ENCODE data around the gene EXOC3L1. TPM values are rescaled to one million over a fixed set of nuclear protein-coding genes. Genes with fewer than 3 reads are reported as not detected.

Gene EXOC3L1
- total RNA-seq, 4 donors from 2014 or later: 0.45 to 2.0 (median 1.9) TPM

DNA sequence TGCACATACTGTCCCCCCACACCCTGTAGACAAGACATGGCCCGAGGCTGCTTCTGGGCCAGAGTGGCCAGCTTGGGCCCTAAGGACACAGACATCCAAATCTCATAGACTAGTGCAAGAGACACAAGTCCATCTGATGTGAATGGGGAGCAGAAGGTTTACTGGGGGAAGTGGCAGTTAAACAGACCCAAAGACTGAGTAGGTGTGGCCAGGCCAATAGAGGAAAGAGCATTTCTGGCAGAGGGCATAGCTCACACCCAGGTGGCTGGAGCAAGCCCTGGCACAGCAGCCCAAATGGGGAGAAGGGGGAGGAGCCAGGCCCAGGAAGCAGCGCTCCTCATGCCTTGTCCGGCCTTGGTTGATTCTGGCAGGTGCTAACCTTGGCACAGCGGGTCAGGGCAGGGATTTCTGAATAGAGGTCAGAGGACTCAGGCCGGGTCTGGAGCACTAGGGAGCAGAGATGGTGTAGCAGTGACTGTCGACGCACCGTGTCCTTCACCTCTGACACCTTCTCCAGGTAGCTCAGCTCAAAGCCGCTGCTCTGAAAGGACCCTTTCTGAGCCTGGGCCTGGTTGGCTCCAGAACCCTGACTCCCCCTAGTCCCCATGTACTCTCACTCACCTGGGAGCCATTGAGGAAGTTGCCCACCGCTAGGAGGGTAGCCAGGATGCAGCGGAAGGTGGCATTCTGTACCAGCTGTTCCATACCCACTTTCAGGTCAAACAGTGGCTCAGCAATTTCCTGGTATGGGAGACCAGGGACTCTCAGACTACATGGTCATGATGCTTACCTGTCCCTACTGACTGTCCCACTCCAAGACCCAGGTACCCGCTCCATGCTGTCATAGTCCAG is 41.1 kb upstream of the EXOC3L1 start:
- H3K4me3 ChIP-seq: no peak overlapping the region
- no peaks in the 10 kb centered on the region for H3K27me3 ChIP-seq
- no peak for DNase-seq (ENCODE audit: low spot score in 2 of 2)
- H3K27ac ChIP-seq: no peak overlapping the region
- H3K36me3 ChIP-seq: peaks cover 69% of the 10 kb centered on the region
- whole genome bisulfite sequencing: 83% methylated on average over 10 of the region's 12 CpGs
- H3K4me1 ChIP-seq: peaks cover 16% of the 10 kb centered on the region
- no peaks in the 10 kb centered on the region for H3K9me3 ChIP-seq
- TF ChIP-seq EP300 (IDR thresholded peaks at IDR 0.05): no peak
- TF ChIP-seq POLR2AphosphoS5 (IDR thresholded peaks at IDR 0.05): no peak
- TF ChIP-seq, protein P1, sequence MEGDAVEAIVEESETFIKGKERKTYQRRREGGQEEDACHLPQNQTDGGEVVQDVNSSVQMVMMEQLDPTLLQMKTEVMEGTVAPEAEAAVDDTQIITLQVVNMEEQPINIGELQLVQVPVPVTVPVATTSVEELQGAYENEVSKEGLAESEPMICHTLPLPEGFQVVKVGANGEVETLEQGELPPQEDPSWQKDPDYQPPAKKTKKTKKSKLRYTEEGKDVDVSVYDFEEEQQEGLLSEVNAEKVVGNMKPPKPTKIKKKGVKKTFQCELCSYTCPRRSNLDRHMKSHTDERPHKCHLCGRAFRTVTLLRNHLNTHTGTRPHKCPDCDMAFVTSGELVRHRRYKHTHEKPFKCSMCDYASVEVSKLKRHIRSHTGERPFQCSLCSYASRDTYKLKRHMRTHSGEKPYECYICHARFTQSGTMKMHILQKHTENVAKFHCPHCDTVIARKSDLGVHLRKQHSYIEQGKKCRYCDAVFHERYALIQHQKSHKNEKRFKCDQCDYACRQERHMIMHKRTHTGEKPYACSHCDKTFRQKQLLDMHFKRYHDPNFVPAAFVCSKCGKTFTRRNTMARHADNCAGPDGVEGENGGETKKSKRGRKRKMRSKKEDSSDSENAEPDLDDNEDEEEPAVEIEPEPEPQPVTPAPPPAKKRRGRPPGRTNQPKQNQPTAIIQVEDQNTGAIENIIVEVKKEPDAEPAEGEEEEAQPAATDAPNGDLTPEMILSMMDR (IDR thresholded peaks at IDR 0.05): no peak
- TF ChIP-seq POLR2A (IDR thresholded peaks at IDR 0.05): no peak

DNA sequence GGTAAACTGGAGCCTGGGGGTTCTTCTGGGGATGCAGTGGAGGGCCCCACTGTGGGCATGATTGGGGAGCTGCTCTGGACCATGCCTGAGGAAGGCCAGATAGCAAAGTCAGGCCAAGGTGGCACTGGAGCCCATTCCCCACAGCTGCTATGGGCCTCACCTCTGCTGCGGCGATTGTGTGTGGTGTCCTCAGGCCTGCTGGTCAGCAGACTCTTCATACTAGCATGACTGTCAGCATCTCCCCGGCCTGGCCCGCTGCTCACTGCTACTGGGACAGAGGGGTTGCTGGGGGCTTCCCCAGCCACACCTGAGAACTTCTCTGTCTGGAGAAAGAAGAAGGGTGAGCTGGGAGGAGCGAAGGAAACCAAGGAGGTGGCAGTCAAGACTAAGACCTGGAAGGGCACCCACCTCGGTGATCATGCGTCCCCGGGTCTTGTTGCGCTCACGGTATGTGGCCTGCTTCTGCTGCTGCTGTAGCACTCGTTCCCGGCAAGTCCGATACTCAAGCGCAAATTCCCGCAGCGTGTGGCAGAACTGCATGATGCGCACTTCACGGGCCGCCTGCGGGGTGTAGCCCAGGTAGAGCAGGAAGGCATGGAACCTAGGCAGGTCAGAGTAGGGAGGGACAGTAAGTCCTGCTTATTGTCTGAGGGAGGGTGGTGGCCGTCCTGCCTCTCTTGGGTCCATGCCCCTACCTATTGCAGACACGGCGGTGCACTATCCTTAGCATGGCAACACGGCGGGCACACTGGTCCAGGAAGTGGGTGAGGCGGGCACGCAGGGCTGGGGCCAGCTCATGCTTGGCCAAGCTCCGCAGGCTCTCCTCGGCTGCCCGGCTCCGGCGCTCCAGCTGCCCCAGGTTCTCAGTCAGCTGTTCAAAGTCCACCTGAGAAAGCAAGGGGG is 40.2 kb upstream of the EXOC3L1 start:
- Histone ChIP-seq H3K4me1 (peaks cover 19% of the 10 kb centered on the region), H3K27ac (no peak overlapping the region), H3K4me3 (no peak overlapping the region), H3K9me3 (no peaks in the 10 kb centered on the region), H3K36me3 (peaks cover 61% of the 10 kb centered on the region), H3K27me3 (no peaks in the 10 kb centered on the region)
- TF ChIP-seq, protein P1 (IDR thresholded peaks at IDR 0.05): no peak
- TF ChIP-seq POLR2AphosphoS5 (IDR thresholded peaks at IDR 0.05) (no peak), POLR2A (IDR thresholded peaks at IDR 0.05) (no peak), EP300 (IDR thresholded peaks at IDR 0.05) (no peak)
- WGBS: 91% methylated on average over 19 of the region's 32 CpGs
- no peak for DNase-seq (ENCODE audit: low spot score in 2 of 2)

DNA sequence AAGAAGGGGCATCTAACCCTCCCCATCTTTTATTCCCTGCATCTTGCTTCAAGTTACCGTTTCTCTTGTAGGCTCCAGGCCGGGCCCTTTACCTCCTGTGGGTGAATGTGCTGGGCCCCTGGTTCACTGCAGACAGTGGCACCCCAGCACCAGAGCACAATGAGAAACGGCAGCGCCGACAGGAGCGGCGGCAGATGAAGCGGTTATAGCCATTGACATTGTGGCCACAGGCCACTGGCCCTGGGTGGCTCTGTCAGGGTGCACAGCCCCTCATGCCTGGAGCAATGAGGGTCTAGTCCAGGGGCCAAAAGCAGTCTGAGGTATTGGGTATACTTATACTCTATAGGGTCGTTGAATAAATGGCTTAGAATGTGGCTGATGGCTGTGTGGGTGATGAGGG is 39.0 kb upstream of the EXOC3L1 start:
- Histone ChIP-seq H3K4me3 (no peak overlapping the region), H3K9me3 (no peaks in the 10 kb centered on the region), H3K4me1 (peaks cover 19% of the 10 kb centered on the region), H3K36me3 (peaks cover 49% of the 10 kb centered on the region), H3K27me3 (no peaks in the 10 kb centered on the region), H3K27ac (no peak overlapping the region)
- DNase-seq (ENCODE audit: low spot score in 2 of 2): no peak
- TF ChIP-seq POLR2AphosphoS5 (IDR thresholded peaks at IDR 0.05) (no peak), EP300 (IDR thresholded peaks at IDR 0.05) (no peak), POLR2A (IDR thresholded peaks at IDR 0.05) (no peak)
- TF ChIP-seq, protein P1 (IDR thresholded peaks at IDR 0.05): no peak
- 82% methylated on average over 9 of the region's 9 CpGs for WGBS

DNA sequence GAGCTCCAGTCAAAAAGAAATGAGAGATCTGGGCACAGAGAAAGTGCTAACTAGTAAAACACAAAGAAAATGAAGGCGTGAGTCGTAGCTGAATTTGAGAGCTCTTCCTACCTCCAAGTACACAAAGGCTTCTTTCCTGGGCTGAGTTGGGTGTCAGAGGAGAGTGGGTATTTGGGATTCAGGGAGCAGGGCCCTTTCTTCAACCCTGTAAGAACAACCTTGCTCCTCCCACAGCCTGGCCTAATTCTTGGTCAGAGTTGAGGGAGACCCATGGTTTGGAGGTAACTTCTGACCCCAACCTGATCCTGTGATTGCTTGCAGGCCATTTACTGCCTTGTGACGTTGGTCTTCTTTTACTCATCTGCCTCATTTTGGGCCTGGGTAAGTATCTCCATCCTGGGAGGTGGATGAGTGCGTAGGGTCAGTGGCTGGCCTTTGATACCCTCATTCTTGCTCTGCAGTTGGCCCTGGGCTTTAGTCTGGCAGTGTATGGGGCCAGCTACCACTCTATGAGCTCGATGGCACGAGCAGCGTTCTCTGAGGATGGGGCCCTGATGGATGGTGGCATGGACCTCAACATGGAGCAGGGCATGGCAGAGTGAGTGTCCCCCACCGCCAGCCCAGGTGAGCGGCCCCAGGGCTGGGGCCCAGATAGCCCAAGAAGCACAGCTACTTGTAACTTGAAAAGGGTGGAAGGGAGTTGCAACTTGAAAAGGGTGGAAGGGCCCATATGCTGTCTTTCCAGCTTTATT is 38.3 kb upstream of the EXOC3L1 start:
- Histone ChIP-seq H3K27me3 (no peaks in the 10 kb centered on the region), H3K9me3 (no peaks in the 10 kb centered on the region), H3K4me1 (peaks cover 19% of the 10 kb centered on the region), H3K36me3 (peaks cover 42% of the 10 kb centered on the region), H3K4me3 (peak overlapping the region; percentile 93), H3K27ac (no peak overlapping the region)
- TF ChIP-seq, protein P1 (IDR thresholded peaks at IDR 0.05): no peak
- no peak for TF ChIP-seq POLR2A (IDR thresholded peaks at IDR 0.05)
- TF ChIP-seq EP300 (IDR thresholded peaks at IDR 0.05): no peak
- no peak for TF ChIP-seq POLR2AphosphoS5 (IDR thresholded peaks at IDR 0.05)
- no peak for DNase-seq (ENCODE audit: low spot score in 2 of 2)
- 93% methylated on average over 9 of the region's 9 CpGs for WGBS
